MM.1S (cell line): ENCODE data around the gene ZNF214.

Experiments used
- CTCF ChIP-seq: fragments of 300-600 bp; sonication (generic); IDR thresholded peaks from 2 replicates; pipeline ENCODE4 v1.5.1; 2016; ENCODE audit warnings: antibody characterized with exemption, low read length, mixed read lengths
- EZH2phosphoT487 ChIP-seq: fragments of 300-600 bp; sonication (generic); IDR thresholded peaks from 2 replicates; pipeline ENCODE4 v1.6.1; 2018; ENCODE audit warnings: antibody characterized with exemption, low read length

GRCh38 chr11:7031471-7031871 is 11.3 kb upstream of the ZNF214 start:
- TF ChIP-seq CTCF: no peak
- TF ChIP-seq EZH2phosphoT487: no peak
